Uterine smooth muscle cell (primary cell): Measurements from ENCODE around the gene SLC24A5. TPM values are rescaled to one million over a fixed set of nuclear protein-coding genes. Genes with fewer than 3 reads are reported as not detected.

Source experiments
- total RNA-seq: library from RNA; depleted of rRNA; stranded (reverse); fragments of >200 nt; gene quantifications from 2 replicates; pipeline ENCODE4 v1.2.3, GENCODE V29; 2014

SLC24A5 gene
- total RNA-seq, result not detected in 2 replicates

DNA sequence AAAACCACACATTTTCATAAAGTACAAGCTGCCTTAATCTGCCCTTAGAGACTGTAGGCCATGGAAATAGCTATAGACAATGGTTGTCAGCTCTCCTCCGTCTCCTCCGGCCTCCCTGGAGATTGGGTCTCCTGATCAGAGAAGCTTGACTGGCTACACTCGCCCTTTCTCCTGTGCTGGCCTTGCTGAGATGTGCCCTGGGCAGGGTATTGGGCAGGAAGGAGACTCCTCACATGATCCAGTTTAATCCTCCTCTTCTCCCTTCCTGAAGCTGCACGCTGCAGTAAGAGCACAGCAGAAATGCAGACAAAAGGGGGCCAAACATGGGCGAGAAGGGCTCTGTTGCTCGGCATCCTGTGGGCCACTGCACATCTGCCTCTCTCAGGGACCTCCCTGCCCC, at the start of gene SLC24A5:
TSS of gene SLC24A5 (plus strand) at position 246 of the 400 bp plus-strand sequence. CDS start at position 301, 55 bp downstream.

DNA sequence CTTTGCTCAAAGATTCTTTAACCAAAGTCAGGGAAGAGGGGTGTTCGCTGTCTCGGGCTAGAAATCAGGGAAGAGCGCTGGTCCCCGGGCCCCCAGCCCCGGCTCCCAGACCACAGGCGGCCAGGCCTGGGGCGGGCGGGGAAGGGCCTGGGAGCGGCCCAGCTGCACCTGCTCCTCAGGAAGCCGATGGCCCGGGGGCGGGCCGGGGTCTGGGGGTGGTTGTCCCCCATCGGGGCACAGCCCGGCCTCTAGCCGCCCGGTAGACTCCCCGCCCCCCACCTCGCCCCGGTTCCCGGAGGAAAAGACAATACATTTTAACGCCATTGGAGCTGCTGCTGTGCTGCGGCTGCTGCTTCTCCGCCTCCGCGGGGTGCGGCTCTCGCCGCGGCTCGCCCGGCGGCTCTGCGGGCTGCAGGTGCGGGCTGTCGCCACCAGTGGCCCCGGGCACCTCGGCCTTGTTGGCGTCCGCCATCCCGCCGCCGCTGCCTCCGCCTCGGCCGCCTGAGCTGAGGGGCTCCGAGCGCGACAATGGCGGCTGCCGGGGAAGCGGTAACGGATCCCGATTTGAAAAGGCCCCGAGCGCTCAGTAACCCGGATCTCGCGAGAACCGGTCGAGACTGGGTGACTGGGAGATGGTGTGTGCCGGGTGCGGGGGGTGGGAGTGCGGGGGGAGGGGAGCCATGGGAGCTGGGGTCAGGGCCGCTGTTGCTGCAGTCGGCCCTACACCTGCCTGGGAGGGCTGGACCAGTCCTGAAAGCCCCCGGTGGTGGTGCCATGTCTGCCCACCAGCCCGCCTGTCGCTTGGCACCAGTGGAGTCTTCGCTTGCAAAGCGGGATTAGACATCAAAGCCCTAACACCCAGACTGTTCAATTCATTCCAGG, 57.2 kb downstream of the SLC24A5 start, which contains the start of gene MYEF2:
TSS of gene MYEF2 (minus strand) at position 530 of the 882 bp plus-strand sequence. CDS start at position 472, 58 bp downstream.

DNA sequence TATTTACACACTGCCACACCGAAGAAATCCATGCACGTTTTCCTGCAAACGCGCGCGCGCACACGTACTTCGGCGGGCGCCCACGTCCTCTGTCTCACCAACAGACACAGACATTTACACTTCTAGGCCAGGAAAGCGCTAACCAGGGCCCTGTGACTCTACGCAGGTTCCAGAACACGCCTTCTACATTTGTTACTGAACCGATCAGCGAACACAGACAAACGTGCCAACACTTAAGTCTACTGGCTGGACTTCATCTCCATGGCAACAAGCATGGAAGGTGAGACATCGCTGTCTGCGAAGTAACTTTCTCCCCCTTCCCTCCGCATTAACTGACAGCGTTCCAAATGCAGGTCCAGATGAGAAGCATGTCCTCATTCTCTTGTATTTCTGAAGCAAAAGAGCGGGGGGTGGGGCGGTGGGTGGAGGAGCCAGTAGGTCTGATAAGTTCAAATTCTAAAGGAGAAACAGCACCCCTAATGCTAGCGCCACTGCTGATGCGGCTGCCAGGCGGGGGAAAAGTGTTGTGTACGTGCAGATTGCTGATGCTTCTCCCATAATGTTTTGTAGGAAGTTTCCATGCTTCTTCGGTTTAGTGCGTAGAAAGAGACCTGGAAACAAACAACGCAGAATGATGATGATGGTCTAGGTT, 70.9 kb downstream of the SLC24A5 start, which contains the start of gene CTXN2:
TSS of gene CTXN2 (plus strand) at position 92 of the 652 bp plus-strand sequence. CDS start 9,636 bp downstream, outside the sequence.

Other genes with a start within 250 kb of the SLC24A5 start
- 13.5 and 16.6 TPM in 2 replicates for gene MYEF2, start 57.3 kb downstream of the SLC24A5 start, total RNA-seq
- not detected in 2 replicates for gene CTXN2, start 70.7 kb downstream of the SLC24A5 start, total RNA-seq
- not detected in 2 replicates for gene SLC12A1, start 85.3 kb downstream of the SLC24A5 start, total RNA-seq
- 50.1 and 54.0 TPM in 2 replicates for gene DUT, start 210.4 kb downstream of the SLC24A5 start, total RNA-seq